Coronary artery (tissue), 2 donors: ENCODE results near the gene TYMS.
"Not testable (repeated sequence)": the region's sequence is repeated elsewhere in the genome, so short reads cannot be mapped to it uniquely, and the experiment has no call there.

ENCODE experiments used
- DNase-seq: peaks from one replicate; pipeline ENCODE4 v3.0.0-alpha.2; 2017; ENCODE audit warnings: low spot score
- H3K27ac ChIP-seq, 2 donors: fragments of 200-600 bp; sonication (generic); one replicate each; pipeline ENCODE4 v1.5.1; 2016 to 2019
- H3K4me3 ChIP-seq: fragments of 200-600 bp; sonication (generic); 2 replicates; pipeline ENCODE4 v1.5.1; 2016; ENCODE audit warnings: mild to moderate bottlenecking, moderate library complexity
- TF ChIP-seq, protein P1 (sequence below): fragments of 200-600 bp; sonication (generic); IDR thresholded peaks from one replicate; pipeline ENCODE4 v1.5.1; 2019; ENCODE audit warnings: antibody characterized with exemption

TYMS gene

DNA sequence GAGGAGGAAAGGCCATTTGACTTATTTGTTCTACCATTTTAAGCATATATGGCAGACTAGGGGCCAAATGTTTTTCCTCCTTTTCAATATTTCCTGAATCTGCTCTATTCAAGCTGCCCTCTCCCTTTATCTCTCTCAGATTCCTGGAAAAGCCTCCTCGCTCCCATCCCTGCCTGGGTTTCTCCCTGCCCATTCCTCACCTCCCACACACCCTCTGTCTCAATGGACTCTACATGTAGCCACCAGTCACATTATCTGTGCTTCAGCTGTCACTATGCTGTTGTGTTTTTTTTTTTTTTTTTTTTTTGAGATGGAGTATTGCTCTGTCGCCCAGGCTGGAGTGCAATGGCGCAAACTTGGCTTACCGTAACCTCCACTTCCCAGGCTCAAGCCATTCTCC, 22.9 kb downstream of the TYMS start:
- no peak for DNase-seq
- TF ChIP-seq, protein P1, sequence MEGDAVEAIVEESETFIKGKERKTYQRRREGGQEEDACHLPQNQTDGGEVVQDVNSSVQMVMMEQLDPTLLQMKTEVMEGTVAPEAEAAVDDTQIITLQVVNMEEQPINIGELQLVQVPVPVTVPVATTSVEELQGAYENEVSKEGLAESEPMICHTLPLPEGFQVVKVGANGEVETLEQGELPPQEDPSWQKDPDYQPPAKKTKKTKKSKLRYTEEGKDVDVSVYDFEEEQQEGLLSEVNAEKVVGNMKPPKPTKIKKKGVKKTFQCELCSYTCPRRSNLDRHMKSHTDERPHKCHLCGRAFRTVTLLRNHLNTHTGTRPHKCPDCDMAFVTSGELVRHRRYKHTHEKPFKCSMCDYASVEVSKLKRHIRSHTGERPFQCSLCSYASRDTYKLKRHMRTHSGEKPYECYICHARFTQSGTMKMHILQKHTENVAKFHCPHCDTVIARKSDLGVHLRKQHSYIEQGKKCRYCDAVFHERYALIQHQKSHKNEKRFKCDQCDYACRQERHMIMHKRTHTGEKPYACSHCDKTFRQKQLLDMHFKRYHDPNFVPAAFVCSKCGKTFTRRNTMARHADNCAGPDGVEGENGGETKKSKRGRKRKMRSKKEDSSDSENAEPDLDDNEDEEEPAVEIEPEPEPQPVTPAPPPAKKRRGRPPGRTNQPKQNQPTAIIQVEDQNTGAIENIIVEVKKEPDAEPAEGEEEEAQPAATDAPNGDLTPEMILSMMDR, result no peak

GRCh38 chr18:681985-682384, 24.5 kb downstream of the TYMS start:
- Histone ChIP-seq H3K4me3 (no peak overlapping the region), H3K27ac (no peak overlapping the region)
- no peak for DNase-seq
- TF ChIP-seq, protein P1, result no peak

More for the DNA sequence above, 22.9 kb downstream of the TYMS start:
- Histone ChIP-seq H3K4me3 (no peak overlapping the region), H3K27ac (no peak overlapping the region)

- H3K27ac ChIP-seq, result not testable (repeated sequence)
Measured at GRCh38 chr18:682416-682815, 25.0 kb downstream of the TYMS start.

DNA sequence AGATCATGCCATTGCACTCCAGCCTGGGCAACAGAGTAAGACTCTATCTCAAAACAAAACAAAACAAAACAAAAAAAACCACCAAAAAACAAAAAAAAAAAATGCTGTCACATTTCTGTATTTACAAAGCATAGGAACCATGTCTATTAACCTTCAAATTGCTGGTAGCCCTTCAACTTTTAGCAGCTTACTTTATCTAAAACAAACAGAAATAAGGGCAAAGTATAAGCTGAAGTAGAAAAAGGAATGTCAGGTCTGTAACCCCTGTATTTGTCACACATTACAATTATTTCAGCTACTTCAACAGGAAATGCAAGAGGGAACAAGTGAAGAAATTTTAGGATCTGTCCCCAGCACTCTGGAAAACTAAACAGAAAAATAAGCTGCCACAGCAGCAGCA, 25.4 kb downstream of the TYMS start:
- TF ChIP-seq, protein P1, result no peak
- no peak for DNase-seq
- H3K27ac ChIP-seq, result no peak overlapping the region
- H3K4me3 ChIP-seq, result no peak overlapping the region

More at GRCh38 chr18:682416-682815, 25.0 kb downstream of the TYMS start:
- DNase-seq, H3K4me3 ChIP-seq: not testable (repeated sequence)

DNA sequence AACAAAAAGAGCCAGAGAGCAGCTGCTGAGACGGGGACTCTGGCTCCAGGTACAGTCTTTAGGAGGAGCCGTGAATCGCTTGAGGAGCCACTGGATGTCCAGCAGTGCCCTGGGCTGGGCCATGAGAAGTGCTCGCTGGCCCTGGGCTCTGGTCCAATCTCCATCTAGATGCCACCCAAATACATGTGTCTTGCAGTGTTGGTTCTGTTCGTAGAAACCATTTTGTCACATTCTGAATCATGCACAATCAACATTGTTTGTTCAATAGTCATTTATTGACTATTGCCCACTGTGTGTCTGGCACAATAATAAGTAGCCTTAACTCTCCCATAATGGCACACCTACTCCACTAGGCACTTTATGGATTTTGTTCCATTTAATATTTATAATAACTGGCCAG, 26.1 kb downstream of the TYMS start:
- Histone ChIP-seq H3K27ac (no peak overlapping the region), H3K4me3 (no peak overlapping the region)
- no peak for DNase-seq
- TF ChIP-seq, protein P1, result no peak

DNA sequence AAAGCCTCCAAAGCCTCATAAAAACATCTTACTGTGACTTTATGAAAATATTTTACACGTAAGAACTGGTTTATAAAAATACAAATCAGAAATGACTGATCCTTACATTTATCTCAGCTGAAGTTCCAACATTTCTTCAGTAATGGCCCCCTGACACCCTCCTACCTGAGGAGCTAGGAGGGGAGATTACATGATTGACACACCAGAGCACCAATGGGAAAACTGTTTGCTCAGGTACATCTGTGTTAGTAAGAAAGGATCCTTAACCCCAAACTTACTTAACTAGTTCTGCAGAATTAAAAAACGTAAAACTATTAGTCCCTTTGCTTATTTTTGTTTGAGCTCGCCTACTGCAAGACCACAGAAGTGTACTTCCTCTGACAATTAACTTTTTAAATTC, 28.0 kb downstream of the TYMS start:
- no peak overlapping the region for H3K27ac ChIP-seq
- no peak for DNase-seq
- no peak overlapping the region for H3K4me3 ChIP-seq
- TF ChIP-seq, protein P1, result no peak

DNA sequence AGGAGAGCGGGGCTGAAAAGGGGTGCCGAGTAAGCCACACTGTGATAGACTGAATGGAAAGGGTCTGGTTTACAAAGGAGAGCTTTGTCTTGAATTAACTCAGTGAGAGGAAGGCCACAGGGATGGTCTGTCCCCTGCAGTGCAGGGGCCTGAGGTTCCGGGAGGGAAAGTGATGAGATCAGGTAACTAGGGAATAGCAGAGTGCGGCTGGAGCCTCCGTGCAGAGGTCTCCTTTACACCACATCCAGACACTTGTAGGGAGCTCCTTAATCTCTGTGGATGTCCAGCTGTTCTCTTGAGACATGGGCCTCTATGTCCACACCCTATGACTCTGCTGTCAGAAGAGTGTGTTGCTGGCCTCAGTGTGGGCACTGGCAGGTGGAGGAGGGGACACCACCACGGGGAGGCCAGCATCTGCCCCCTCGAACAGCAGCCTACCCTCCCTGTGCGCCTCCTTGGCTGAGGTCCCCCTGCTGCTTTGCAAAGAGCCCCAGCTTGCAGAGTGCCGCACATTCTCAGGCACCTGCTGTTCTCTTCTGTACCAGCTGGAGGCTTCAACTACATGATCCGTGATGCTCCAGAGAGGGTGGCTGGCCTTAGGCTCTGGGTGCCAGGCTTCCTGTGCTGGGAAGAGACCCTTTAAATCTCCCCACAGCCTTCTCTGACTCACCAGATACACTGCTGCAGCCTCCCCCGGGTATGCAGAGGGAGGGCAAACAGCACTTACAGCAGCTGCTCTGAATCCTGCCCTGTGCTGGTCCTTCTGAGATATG, 29.1 kb downstream of the TYMS start:
- DNase-seq, result no peak
- Histone ChIP-seq H3K4me3 (no peak overlapping the region), H3K27ac (no peak overlapping the region)
- TF ChIP-seq, protein P1, result no peak
